Measurements from ENCODE around the gene CDH23. TPM values are rescaled to one million over a fixed set of nuclear protein-coding genes. Genes with fewer than 3 reads are reported as not detected.

The CDH23 gene
- total and polyA plus RNA-seq, 10 of the 15 experiments (the other 5 are each of a cell fraction or from before 2014, with no cell fraction given): 0.09 to 0.40 (median 0.15) TPM; not detected in 1

DNA sequence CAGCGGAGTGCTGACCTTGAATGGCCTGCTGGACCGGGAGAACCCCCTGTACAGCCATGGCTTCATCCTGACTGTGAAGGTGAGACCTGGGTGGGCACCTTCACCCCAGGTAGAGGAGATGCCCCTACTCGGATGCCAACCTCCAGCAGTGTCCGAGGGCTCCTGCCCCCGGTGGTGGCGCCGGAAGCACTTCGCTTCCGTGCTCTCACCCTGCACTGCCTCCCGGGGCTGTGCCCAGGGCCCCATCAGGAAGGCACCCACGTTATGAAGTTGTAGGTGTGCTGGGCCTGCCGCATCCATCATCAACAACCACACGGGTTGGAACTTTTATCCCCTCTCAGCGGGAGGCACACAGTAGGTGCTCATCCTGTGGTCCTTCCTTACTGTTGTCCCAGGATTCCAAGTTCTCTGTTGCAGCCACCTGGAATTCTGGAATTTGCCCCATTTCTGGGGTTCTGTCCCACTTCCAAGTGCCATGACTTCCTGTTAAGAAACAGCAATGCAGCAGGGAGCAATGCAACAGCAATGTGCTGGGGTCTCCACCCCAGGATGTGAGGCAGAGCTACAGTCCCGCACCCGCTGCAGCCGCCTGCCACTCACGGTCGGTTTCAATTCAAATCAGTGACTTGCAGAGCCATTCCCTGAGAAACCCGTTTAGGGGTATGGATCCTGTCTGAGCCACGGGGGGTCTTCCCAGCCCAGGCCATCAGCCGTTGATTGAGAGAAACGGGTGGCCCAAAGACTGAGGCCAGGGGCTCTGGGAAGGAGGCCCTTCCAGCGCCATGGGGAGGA is 219.0 kb downstream of the CDH23 start (continued):
- no peak for TF ChIP-seq TCF7 (IDR thresholded peaks at IDR 0.05; ENCODE audit: borderline replicate concordance)
- no peak for TF ChIP-seq RBBP5 (conservative IDR thresholded peaks at IDR 0.05)
- TF ChIP-seq CHD4 (IDR thresholded peaks at IDR 0.05): no peak
- TF ChIP-seq, protein P1, sequence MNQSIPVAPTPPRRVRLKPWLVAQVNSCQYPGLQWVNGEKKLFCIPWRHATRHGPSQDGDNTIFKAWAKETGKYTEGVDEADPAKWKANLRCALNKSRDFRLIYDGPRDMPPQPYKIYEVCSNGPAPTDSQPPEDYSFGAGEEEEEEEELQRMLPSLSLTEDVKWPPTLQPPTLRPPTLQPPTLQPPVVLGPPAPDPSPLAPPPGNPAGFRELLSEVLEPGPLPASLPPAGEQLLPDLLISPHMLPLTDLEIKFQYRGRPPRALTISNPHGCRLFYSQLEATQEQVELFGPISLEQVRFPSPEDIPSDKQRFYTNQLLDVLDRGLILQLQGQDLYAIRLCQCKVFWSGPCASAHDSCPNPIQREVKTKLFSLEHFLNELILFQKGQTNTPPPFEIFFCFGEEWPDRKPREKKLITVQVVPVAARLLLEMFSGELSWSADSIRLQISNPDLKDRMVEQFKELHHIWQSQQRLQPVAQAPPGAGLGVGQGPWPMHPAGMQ (IDR thresholded peaks at IDR 0.05; ENCODE audit: borderline replicate concordance): no peak
- no peak for TF ChIP-seq RB1 (IDR thresholded peaks at IDR 0.05; ENCODE audit: borderline replicate concordance)
- TF ChIP-seq BACH1 (IDR thresholded peaks at IDR 0.05; ENCODE audit: borderline replicate concordance): no peak
- TF ChIP-seq HCFC1 (IDR thresholded peaks at IDR 0.05; ENCODE audit: low read length): no peak

DNA sequence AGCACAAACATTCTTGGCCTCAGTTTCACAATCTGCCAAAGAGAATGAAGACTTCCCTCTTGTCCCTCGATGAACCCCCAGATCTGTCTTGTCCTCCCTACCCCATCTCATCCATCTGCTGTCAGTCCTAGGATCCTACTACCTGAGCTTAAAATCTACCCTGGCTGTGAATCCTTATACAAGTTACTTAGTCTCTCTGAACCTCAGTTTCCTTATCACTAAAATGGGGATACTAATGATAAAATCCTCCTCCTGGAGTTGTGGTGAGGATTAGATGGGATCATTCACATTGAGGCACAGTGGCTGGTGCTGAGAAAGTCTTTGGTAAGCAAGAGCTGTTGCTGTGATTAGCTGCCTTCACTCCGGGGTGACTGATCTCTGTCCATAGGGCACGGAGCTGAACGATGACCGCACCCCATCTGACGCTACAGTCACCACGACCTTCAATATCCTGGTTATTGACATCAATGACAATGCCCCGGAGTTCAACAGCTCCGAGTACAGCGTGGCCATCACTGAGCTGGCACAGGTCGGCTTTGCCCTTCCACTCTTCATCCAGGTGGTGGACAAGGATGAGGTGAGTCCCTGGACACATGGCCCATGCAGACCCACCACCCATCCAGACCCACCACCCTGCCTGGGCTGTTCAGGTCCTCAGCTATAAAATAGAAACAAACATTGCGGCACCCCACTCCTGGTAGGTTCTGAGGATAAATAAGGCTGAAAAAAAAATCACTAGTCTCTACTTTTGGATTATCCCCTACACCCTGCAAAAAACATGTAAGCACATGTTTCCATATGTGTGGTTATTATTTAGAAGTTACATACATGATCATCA is 220.3 kb downstream of the CDH23 start:
- ChIA-PET POLR2A (no interaction called here), RAD21 (ENCODE audit: unreplicated experiment) (no interaction called here), CTCF (interaction anchor here (1.4 to 2.4 kb wide), 5 partner anchors 9 to 239 kb away, joined by 3 to 9 read pairs (median 5); no protein-coding TSS in a partner anchor), SMC1A (ENCODE audit: uncharacterized antibody, unreplicated experiment) (interaction anchor here (1.3 kb wide), 1 partner anchor 78 kb away, joined by 3 read pairs; no protein-coding TSS in a partner anchor)
- ATAC-seq (no peak), FAIRE-seq (no peak), DNase-seq (ENCODE audit: low read depth, low spot score) (no peak)
- Histone ChIP-seq H3K4me1 (ENCODE audit: control insufficient read depth, insufficient read depth, low read length) (peaks cover 10% of the 10 kb centered on the region), H3K27me3 (replicated peaks in 1 of 2; ENCODE audit: control insufficient read depth in 2 of 2, insufficient read depth in 2 of 2, low read length in 1 of 2) (no peaks in the 10 kb centered on the region), H3K4me2 (ENCODE audit: control insufficient read depth, insufficient read depth) (no peak overlapping the region), H2AFZ (ENCODE audit: control insufficient read depth, low read depth, low read length) (no peak overlapping the region), H3K9me3 (replicated peaks; ENCODE audit: control insufficient read depth, insufficient read depth, low read length) (no peaks in the 10 kb centered on the region), H3K4me3 (no peak overlapping the region), H3K79me2 (ENCODE audit: control insufficient read depth, insufficient read depth, low read length) (no peaks in the 10 kb centered on the region), H4K20me1 (ENCODE audit: control insufficient read depth, insufficient read depth) (no peaks in the 10 kb centered on the region), H3K36me3 (ENCODE audit: control insufficient read depth in 2 of 2, insufficient read depth in 2 of 2, low read length in 1 of 2) (no peaks in the 10 kb centered on the region), H3K9ac (ENCODE audit: control insufficient read depth, insufficient read depth, low read length) (no peak overlapping the region), H3K27ac (ENCODE audit: control insufficient read depth, insufficient read depth) (no peak overlapping the region)
- in situ Hi-C loops (cut with MboI): no loop called here
- no peak for TF ChIP-seq ATF7 (IDR thresholded peaks at IDR 0.05; ENCODE audit: low read depth)
- TF ChIP-seq, protein P2, sequence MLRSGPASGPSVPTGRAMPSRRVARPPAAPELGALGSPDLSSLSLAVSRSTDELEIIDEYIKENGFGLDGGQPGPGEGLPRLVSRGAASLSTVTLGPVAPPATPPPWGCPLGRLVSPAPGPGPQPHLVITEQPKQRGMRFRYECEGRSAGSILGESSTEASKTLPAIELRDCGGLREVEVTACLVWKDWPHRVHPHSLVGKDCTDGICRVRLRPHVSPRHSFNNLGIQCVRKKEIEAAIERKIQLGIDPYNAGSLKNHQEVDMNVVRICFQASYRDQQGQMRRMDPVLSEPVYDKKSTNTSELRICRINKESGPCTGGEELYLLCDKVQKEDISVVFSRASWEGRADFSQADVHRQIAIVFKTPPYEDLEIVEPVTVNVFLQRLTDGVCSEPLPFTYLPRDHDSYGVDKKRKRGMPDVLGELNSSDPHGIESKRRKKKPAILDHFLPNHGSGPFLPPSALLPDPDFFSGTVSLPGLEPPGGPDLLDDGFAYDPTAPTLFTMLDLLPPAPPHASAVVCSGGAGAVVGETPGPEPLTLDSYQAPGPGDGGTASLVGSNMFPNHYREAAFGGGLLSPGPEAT (IDR thresholded peaks at IDR 0.05; ENCODE audit: low read depth): no peak
- no peak for TF ChIP-seq SRF (IDR thresholded peaks at IDR 0.05; ENCODE audit: low read depth in 2 of 2, low read length in 2 of 2)
- no peak for TF ChIP-seq IRF4 (IDR thresholded peaks at IDR 0.05; ENCODE audit: low read depth, low read length)
- TF ChIP-seq, protein P3, sequence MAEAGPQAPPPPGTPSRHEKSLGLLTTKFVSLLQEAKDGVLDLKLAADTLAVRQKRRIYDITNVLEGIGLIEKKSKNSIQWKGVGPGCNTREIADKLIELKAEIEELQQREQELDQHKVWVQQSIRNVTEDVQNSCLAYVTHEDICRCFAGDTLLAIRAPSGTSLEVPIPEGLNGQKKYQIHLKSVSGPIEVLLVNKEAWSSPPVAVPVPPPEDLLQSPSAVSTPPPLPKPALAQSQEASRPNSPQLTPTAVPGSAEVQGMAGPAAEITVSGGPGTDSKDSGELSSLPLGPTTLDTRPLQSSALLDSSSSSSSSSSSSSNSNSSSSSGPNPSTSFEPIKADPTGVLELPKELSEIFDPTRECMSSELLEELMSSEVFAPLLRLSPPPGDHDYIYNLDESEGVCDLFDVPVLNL (IDR thresholded peaks at IDR 0.05; ENCODE audit: low read depth, low read length): no peak
- no peak for TF ChIP-seq SUZ12 (IDR thresholded peaks at IDR 0.05; ENCODE audit: unreplicated experiment)
- no peak for TF ChIP-seq SIN3A (IDR thresholded peaks at IDR 0.05; ENCODE audit: low read depth, low read length)
- intact Hi-C loops (cut with micrococcal nuclease; ENCODE audit: unreplicated experiment): no loop called here
- BruUV-seq (replicated peaks): no TSS peak
- WGBS (ENCODE audit: insufficient coverage, insufficient replicate concordance, low lambda C conversion rate, missing lambda C conversion rate): 34% methylated on average over 12 of the region's 12 CpGs

All from GM12878 (cell line).